Measurements from ENCODE around the gene KRTAP9-8. TPM values are rescaled to one million over a fixed set of nuclear protein-coding genes. Genes with fewer than 3 reads are reported as not detected.
"Not testable (repeated sequence)": the region's sequence is repeated elsewhere in the genome, so short reads cannot be mapped to it uniquely, and the experiment has no call there.

KRTAP9-8 gene
- total RNA-seq, 1 donor from 2014 or later: not detected

DNA sequence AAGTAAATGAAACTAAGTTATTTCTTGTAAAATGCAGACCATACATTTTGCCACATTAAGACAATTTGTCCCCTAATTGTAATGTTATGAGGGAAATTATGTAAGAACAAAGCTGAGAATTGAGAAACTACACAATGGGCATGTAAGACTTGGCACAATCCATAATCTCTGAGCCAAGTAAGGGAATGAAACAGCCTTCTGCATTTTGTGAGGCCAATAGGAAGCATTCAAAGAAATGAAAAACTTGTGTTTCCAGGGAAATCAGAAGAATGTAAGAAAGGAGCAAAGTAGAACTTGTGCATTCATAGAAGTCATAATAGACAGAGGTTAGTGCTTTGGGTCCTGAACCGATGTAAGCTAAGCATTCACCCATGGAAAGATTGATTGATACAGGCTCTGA, 13.5 kb downstream of the KRTAP9-8 start:
- no peak for ATAC-seq
- DNase-seq (ENCODE audit: low spot score): no peak
- intact Hi-C loops (cut with DNase I): no loop called here

DNA sequence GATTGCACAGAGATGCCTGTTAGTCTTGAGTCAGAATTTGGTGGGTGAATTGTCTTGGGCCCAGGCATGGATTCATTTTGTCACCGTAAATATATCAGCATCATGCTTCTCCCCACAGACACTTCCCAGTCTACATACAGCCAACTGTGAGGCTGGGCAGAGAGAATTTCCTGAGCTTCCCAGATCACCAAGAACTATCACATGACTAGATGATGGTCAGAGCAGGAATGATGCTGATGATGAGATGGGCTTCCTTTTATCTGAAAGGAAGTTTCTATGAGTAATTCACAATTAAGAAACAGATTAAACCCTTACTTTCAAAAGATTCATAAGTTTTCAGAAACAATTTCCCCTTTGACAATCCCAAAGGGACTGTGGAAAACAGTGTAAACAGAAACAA, 17.1 kb downstream of the KRTAP9-8 start:
- no peak for ATAC-seq
- intact Hi-C loops (cut with DNase I): no loop called here
- no peak for DNase-seq (ENCODE audit: low spot score)

DNA sequence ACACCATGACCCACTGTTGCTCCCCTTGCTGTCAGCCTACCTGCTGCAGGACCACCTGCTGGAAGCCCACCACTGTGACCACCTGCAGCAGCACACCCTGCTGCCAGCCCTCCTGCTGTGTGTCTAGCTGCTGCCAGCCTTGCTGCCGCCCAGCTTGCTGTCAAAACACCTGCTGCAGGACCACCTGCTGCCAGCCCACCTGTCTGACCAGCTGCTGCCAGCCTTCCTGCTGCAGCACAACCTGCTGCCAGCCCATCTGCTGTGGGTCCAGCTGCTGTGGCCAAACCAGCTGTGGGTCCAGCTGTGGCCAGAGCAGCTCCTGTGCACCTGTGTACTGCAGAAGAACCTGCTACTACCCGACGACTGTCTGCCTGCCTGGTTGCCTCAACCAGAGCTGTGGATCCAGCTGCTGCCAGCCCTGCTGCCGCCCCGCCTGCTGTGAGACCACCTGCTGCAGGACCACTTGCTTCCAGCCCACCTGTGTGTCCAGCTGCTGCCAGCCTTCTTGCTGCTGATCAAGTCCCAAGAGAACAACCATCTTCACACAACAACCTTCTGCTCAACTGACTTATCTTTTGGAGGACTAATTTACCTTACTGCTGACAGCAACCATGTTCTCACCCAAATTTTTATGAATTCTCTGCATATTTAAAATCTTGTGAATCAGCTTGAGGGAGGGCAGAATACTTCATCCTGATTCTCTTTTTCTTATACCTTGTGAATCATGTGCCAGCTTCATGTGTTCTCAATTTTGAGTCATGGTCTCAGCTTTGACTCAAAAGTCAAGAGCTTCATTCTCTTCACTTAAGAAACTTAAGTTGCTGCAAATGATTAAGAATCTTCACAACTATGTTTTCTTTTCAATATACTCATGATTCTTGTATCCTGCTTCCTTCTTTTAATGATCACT, 17.8 kb downstream of the KRTAP9-8 start, which contains the start of gene KRTAP9-9:
Gene KRTAP9-9 (plus strand): TSS at position 4 of the 910 bp plus-strand sequence.
- intact Hi-C loops (cut with DNase I); ATAC-seq; DNase-seq (ENCODE audit: low spot score): not testable (repeated sequence)

DNA sequence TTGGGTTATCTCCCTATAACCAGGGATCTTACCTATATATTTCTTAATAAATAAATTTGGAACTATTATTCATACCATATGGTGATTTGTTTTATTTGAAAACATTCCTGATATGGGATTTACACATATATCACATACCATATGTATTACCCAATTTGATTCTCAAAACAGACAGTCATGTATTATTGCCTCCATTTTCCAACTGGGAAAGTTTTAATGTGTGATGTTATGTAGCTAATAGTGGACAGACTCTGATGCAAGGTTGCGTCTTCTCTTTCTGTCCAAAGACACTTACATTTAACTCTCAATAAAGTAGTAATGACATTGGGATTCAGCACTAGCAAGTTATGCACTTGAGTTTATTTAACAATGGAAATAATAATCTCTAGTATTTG, 18.5 kb downstream of the KRTAP9-8 start:
- ATAC-seq (no peak), DNase-seq (ENCODE audit: low spot score) (no peak)
- intact Hi-C loops (cut with DNase I): no loop called here

DNA sequence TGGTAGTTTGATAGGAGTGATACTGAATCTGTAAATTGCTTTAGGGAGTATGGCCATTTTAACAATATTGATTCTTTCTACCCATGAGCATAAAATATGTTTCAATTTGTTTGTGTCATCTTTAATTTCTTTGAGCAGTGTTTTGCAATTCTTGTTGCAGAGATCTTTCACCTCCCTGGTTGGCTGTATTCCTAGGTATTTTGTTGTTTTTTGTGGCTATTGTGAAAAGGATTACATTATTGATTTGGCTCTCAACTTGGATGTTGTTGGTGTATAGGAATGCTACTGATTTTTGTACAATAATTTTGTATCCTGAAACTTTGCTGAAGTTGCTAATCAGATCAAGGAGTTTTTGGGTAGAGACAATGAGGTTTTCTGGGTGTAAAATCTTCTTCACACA, 20.6 kb downstream of the KRTAP9-8 start:
- intact Hi-C loops (cut with DNase I): no loop called here
- DNase-seq (ENCODE audit: low spot score) (no peak), ATAC-seq (no peak)

DNA sequence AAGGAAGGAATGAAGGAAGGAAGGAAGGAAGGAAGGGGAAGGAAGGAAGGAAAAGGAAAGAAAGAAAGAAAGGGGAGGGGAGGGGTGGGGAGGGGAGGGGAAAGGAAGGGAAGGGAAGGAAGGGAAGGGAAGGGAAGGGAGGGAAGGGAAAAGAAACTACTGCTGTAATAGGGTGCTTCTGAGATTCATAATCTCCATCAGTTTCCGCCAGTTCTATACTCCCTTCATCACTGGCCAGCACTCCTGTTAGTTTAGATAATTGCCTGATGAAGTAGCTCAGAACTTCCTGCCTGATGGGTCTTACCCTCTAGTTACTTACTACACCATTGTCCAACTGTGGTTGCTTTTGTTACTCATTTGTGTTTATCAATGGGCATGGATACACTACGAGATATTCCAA, 25.4 kb downstream of the KRTAP9-8 start:
- ATAC-seq (no peak), DNase-seq (ENCODE audit: low spot score) (no peak)
- intact Hi-C loops (cut with DNase I): no loop called here

DNA sequence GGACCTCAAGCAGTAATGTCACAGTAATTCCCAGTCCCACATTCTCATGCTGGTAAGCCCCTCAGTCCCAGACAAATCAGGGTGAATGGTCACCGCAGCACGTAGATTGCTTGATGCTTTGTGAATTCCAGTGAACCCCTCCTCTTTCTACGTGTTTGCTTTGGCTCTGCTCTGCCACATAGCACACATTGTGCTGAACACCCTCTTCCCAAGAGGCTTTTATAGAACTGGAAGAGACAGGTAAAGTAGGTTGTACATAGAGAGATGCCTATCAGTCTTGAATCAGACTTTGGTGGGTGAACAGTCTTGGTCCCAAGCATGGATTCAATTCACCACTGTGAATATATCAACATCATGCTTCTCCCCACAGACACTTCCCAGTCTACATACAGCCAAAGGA, 26.8 kb downstream of the KRTAP9-8 start:
- DNase-seq (ENCODE audit: low spot score) (no peak), ATAC-seq (no peak)
- intact Hi-C loops (cut with DNase I): no loop called here

DNA sequence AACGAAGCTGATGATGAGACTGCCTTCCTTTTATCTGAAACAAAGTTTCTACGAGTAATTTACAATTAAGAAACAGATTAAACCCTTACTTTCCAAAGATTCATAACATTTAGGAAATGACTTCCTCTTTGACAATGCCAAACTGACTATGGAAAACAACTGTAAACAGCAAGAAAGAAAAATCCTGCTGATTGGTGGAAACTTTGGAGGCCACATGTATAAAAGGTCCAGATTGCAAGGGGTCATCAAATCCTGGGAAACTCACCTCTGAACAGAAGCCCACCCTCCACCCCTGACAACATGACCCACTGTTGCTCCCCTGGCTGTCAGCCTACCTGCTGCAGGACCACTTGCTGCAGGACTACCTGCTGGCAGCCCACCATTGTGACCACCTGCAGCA, 27.3 kb downstream of the KRTAP9-8 start, which contains the start of gene KRTAP9-6:
Gene KRTAP9-6 (plus strand): TSS at position 301 of the 400 bp plus-strand sequence. CDS start 0 bp downstream, at position 301.
- DNase-seq (ENCODE audit: low spot score): no peak
- intact Hi-C loops (cut with DNase I): no loop called here
- no peak for ATAC-seq

DNA sequence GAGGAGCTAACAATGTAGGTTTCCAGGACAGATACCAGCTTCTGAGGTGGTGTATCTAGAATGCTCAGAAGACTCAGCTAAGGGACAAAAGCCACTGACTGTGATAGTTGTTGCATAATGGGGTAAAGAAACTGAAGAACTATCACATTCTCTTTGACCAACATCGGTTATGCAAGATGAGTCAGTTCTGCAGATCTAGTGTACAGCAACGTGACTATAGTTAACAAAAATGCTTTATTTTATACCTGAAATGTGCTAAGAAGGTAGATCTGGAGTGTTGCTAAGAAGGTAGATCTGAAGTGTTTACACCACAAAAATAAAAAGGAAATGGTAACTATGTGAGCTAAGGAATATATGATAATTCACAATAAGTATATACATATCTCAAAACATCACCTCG, 29.9 kb downstream of the KRTAP9-8 start:
- intact Hi-C loops (cut with DNase I): no loop called here
- ATAC-seq (no peak), DNase-seq (ENCODE audit: low spot score) (no peak)

DNA sequence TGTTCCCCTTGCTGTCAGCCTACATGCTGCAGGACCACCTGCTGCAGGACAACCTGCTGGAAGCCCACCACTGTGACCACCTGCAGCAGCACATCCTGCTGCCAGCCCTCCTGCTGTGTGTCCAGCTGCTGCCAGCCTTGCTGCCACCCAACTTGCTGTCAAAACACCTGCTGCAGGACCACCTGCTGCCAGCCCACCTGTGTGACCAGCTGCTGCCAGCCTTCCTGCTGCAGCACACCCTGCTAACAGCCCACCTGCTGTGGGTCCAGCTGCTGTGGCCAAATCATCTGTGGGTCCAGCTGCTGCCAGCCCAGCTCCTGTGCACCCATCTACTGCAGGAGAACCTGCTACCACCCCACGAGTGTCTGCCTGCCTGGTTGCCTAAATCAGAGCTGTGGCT, 33.5 kb downstream of the KRTAP9-8 start:
- intact Hi-C loops (cut with DNase I); ATAC-seq; DNase-seq (ENCODE audit: low spot score): not testable (repeated sequence)

DNA sequence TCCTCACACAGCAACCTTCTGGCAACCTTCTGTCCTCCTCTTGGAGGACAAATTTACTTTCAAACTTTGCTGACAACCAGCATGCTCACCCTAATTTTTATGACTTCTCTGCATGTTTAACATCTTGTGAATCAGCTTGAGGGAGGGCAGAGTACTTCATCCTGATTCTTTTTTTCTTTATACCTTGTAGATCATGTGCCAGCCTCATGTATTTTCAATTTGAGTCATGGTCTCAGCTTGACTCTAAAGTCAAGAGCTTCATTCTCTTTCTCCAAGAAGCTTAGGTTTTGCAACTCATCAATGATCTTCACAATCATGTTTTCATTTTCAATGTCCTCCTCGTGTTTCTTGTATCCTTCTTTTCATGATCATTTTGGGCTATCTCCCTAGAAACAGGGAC, 34.1 kb downstream of the KRTAP9-8 start:
- ATAC-seq: no peak

DNA sequence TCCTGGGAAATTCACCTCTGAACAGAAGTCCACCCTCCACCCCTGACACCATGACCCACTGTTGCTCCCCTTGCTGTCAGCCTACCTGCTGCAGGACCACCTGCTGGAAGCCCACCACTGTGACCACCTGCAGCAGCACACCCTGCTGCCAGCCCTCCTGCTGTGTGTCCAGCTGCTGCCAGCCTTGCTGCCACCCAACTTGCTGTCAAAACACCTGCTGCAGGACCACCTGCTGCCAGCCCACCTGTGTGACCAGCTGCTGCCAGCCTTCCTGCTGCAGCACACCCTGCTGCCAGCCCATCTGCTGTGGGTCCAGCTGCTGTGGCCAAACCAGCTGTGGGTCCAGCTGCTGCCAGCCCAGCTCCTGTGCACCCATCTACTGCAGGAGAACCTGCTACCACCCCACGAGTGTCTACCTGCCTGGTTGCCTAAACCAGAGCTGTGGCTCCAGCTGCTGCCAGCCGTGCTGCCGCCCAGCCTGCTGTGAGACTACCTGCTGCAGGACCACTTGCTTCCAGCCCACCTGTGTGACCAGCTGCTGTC, 37.9 kb downstream of the KRTAP9-8 start, which contains the start of gene KRTAP9-7:
Gene KRTAP9-7 (plus strand): TSS at position 51 of the 543 bp plus-strand sequence. CDS start 0 bp downstream, at position 51.
- intact Hi-C loops (cut with DNase I); ATAC-seq: not testable (repeated sequence)

More for the DNA sequence above, 34.1 kb downstream of the KRTAP9-8 start:
- DNase-seq (ENCODE audit: low spot score): no peak
- intact Hi-C loops (cut with DNase I): no loop called here

DNA sequence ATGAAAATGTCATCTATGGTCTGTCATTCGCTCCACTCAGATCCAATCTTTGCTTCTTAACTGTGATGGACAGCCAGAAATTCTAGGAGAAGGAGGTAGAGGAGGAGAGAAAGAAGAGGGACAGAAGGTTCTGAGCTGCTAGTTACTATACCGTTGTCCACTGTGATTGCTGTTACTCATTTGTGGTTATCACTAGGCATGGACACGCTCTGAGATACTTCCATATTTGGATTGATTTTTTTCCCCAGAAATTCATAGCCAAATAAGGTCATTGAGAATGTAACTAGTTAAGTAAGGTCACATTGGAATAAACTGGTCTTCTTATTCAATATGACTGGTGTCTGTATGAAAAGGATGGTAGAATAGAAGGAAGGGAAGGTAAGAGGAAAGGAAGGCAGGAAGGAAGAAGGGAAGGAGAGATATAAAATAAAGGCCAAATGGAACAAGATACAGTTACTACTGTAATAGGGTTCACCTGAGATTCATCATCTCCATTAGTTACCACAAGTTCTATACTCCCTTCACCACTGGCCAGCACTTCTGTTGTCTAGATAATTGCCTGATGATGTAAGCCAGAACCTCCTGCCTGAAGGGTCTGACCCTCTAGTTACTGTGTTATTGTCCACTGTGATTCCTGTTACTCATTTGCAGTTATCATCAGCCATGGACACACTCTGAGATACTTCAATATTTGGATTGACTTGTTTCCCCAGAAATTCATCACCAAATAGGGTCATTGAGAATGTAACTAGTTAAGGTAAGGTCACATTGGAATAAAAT, 40.6 kb downstream of the KRTAP9-8 start:
- intact Hi-C loops (cut with DNase I): no loop called here
- ATAC-seq: no peak
- DNase-seq (ENCODE audit: low spot score): no peak

More for the DNA sequence above, 37.9 kb downstream of the KRTAP9-8 start, which contains the start of gene KRTAP9-7:
- not testable (repeated sequence) for DNase-seq (ENCODE audit: low spot score)

DNA sequence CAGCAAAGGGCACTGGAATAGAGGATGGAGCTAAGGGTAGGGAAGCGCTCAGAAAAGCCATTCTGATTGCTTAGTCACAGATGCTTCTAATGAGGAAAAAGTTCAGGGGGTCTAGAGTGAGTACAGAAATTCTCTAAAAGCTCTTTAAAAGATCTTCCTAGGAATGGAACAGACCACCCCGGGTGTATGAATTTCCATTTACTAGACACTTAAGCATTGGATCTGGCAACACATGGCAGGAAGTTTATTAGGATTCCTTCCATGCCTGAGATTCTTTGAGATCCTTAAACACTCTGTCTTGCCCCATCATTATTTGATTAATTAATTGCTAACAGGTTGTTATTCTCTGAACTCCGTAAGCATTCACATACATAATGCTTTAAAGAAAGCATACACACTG, 46.2 kb downstream of the KRTAP9-8 start:
- ATAC-seq (no peak), DNase-seq (ENCODE audit: low spot score) (no peak)
- intact Hi-C loops (cut with DNase I): no loop called here

DNA sequence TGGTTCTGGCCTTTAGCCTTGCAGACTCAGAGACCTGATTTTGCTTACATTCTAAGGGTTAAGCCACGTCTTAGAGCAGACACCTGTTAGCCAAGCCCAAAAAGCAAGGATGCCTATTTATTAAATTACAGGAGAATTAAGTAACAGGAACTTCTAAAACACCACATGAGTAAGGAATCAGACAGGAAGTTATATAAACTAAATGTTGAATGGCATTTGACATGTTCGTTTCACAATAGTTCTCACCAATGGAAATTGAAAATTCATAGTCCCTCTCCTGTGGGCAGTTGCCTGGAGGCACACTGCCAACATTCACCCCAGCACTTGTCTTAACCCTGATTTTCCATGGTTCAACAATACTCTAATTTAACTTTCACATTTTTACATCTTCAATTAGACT, 46.7 kb downstream of the KRTAP9-8 start:
- intact Hi-C loops (cut with DNase I): no loop called here
- DNase-seq (ENCODE audit: low spot score): no peak
- no peak for ATAC-seq

DNA sequence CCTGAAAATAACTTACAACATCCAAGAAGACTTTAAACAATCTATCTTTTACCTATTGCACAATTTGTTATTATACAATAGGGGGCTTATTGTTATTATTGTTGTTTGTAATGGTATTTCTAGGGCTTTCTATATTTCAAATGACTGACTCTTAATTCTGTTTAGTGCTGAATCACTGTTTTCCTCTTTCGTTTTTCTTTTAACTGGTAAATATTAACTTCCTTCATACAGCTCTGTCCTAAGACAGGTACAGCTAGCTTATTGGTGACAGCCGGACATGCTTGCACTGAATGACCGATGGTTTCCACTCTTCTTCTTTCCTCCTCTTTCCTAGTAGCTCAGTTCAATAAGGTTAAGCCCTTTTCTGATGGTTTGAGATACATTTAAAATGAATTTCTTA, 49.3 kb downstream of the KRTAP9-8 start:
- ATAC-seq (no peak), DNase-seq (ENCODE audit: low spot score) (no peak)
- intact Hi-C loops (cut with DNase I): no loop called here

Data from sciatic nerve (tissue), 2 donors.